NCI-H446 (cell line): Measurements from ENCODE around the gene RPS15.
A peak's percentile ranks its signal among the peaks of the same experiment; 100 is the strongest.
"Not testable (repeated sequence)": the region's sequence is repeated elsewhere in the genome, so short reads cannot be mapped to it uniquely, and the experiment has no call there.

Experiments
- DNase-seq, 2 experiments: peaks; one replicate each; lab custom pipeline; 2025; lab: John Stamatoyannopoulos, UW

RPS15 gene

DNA sequence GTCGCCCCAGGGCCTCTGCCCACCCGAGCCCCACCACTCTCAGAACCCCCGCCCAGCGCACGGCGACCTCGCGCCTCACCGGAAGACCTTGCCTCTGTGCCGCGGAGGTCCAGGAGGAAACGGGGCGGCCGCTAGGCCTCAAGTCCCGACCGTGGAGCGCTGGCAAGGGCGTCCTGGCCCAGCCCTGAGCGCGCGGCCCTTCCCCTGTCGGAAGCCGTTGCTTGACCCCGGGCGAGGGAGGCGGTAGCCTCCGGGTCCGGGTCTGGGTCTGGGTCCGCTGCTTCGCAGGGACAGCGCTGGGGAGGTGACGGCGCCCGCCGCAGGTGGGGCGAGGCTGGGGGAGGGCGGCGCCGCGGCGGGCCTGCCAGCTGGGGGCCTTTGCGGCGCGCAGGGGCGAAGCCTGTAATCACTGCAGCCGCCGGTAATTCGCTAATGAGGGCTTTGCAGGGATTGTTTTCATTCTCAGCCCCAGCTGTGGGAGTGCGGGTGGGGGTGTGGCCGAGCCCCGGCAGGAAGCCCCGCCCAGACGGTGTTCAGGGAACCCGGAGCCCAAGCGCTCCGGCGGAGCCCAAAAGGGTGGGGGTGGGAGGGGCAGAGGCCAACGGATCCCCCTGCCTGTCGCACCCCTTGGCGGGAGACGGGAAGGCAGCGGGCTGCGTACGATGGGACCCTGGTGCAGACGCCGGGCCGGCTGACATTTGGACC, 32.3 kb downstream of the RPS15 start:
- no peak for DNase-seq

DNA sequence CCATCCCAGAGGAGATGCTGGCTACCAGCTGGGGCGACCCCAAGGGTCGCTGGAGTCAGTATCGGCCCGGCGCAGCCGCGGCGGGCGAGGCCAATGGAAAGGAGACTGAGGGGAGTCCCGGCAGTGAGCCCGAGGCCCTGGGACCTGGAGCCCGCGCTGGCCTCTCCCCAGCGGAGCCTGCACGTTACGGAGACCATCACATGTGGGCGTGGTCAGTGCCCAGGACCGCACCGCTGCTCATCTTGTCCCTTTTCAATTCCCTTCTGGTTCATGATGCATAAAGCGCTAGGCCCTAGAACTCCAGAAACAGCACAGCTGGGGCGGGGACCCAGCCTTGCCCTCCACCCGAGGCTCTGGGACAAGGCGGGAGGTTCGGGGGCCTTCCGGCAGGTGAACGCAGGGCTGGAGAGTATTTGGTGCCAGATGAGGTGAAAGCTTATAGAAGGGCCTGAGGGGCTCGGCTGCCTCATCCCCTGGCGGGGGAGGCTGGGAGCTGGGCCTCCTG, 32.9 kb downstream of the RPS15 start:
- DNase-seq, result no peak

DNA sequence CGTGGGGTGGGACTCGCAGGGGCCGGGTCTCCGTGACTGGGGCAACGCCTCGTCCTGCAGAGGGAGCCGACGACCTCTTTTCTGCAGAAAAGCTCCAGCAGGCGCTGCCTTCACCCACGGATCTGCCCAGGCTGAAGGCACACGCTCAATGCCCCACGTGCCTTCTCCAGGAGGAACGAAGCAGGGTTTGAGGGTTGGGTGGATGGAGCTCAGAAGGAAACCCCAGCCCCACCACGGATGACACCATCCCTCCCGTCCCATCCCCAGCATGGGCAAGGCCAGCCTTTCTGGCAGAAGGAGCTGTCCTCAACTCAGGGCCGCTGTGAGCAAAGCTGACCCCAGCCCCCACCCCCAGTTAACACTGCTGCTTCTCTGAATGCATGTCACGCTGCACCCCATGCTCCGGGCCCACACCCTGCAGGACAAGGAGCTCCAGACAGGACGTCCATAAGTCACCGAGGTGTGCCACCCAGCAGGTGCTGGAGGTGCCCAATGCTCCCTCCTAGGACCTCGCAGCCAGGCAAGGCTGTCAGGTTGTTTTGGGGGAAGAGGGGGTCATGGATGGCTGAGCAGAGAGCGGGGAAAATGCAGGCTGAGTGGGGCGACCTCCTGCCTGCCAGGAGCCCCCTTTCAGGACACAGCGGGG, 33.4 kb downstream of the RPS15 start:
- DNase-seq, result no peak

DNA sequence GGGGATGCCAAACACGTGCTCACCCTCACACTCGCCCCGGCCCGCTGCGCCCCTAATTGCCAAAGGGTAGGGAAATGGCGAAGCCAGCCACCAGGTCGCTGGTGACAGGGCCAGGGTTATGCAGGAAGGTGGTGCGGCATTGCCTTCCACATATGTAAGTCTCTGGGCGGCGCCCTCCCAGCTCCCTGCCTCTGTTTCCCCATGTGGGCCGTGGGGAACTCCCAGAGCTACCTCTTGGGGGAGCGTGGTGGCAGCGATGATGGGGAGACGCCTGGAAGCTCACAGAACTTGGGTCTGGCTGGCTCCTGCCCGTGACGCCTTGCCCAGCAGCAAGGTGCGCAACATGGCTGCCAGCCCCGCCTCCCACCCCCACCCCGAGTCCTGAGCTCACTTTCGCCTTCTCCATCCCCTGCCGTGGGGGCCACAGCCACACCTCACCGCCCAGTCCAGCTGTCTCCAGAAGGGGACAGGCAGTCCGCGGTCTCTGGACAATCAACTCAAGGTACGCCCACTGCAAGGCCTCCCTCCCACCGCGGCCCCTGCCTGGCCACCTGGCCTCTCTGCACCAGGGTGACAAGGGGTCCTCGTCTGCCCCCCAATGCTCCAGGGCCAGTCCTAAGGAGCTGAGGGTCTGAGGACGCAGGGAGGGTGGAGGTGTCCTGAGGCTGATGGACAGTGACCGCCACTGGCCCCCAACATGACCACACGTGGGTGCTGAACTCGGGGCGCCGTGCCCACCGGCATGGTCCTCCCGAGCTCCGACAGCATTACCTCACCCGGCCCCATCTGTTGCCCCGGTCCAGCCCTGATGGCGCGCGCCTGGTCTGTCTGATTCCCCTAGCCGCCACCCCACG, 34.3 kb downstream of the RPS15 start:
- no peak for DNase-seq

DNA sequence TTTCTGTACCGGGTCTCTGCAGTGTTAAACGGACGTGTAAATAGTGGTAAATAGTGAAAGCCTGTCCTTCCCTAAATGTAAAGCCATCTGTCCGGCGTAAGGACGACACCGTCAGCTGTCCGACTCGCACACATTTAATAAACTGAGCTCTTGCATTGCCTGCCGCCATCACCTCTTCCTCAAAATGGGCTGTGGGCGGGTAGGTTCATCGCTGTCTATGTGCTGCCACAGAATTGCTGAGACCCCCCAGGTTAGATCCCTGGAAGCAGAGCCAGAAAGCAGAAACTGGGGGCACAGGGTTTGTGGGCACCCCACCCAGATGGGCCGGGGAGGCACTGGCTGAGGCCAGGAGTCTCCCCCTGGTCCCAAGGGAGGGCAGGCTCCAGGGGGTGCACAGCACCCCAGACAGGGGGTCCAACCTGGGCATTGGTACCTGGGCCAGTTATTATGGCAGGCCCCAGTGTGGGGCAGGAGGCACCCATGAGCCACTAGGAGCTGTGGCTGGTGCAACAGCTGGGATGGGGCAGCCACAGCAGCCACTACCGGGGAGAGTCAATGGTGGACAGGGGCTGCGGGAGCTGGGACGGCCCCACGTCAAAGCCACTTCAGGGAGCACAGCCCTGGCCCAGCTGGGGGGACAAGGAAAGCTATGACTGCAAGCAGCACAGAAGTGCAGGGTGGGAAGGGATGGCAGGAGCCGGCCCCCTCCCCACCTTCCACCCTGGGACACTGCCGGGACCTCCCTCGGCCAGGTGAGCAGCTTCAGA, 35.1 kb downstream of the RPS15 start:
- no peak for DNase-seq

DNA sequence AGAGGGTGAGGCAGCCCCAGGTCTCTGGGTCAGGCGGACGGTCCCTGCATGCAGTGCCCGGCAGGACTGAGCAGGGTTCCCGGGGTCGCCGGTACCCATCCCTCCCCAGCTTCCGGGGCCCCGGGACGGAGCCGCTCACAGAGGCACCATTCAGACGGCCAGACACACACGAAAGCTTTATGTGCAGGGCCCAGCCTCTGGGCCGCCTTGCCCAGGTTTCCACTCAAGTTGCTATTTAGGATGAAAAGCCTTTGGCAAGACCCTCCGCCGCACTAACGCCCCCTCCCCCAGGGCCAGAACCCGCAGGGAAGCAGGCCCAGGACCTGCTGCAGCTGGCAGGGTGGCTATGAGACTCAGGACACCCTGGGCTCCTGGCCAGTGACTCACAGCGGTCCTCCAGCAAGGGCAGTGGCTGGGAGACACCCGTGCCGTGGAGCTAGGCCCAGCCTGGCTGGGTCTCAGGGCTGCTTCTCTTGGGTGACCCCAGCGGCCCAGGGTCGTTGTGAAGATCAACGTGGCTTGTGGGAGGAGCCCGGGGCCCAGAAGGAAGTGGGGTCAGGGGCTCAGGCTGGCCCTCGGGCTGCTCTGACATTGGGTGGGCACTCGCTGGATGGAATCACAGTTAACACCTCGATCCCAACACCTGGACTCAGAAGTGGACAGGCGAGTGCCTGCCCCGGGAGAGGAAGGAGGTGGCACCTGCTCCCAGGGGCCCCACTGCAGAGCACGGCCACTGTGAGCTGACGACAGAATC, 36.0 kb downstream of the RPS15 start:
- DNase-seq, result no peak

DNA sequence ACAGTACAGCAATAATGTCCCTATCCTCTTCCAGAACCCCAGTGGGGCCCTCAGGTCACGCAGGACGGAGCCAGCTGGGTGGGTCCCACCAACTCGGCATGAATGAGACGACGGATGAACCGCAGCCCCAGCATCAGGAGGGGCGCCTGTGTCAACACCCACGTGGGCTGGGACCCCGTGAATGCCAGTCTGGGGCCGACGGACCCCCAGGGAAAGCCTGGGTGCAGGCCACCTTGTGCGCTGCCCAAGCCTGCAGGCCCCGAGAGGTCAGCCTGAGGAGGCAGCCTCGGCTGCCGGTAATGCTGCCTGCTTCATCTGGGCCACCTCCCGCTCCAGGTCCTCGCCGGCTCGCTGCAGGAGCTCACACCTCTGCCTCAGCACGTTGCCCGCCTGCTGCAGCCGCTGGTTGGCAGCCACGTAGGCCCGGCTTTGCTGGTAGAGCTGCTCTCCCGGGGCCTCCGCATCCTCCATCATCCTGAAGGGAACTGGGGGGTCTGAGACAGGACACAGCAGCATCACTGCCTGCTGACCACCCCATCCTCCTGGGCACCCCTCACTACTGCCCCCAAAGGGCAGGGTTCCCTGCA, 36.7 kb downstream of the RPS15 start:
- DNase-seq, result no peak

DNA sequence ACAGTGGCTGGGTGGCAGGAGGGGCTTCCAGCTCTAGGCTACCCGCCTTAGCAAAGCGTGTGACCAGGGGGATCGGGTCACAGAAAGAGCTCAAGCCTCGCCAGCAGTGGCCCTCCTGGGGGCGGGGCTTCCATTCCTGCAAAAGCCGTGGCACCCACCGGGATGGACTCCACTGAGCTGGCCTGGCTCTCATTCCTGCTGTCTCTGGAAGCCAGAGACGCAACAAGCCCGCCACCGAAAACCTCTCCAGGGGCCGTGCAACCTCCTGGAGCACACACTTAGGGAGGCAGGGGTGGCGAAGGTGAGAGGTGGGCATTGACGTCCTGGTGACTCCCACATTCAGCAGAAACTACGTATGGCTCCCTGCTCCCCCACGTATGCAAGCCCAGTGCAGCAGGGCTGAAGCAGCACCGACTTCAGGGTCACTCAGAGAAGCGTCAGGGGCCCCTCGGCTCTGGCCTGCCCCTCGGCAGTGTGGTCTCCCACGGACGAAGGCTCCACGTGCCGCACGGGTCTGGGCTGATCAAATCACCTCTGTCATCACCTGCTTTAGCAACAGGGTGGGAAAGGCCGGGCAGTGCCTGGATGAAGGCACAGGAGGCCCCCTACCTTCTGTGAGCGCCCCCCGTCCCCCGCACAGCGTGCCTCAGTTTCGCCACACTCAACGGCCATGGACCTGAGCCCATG, 37.7 kb downstream of the RPS15 start:
- DNase-seq, result no peak

DNA sequence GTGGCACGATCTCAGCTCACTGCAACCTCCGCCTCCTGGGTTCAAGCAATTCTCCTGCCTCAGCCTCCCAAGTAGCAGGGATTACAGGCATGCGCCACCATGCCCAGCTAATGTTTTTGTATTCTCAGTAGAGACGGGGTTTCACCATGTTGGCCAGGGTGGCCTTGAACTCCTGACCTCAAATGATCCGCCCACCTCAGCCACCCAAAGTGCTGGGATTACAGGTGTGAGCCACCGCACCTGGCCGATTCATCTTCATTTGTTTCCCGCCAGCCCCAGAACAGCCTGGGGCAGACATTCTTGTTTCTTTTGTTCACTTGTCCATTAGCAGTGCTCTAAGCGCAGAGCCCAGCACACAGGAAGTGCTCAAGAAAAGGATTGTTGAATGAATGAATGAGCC, 38.9 kb downstream of the RPS15 start:
- DNase-seq, result not testable (repeated sequence)

DNA sequence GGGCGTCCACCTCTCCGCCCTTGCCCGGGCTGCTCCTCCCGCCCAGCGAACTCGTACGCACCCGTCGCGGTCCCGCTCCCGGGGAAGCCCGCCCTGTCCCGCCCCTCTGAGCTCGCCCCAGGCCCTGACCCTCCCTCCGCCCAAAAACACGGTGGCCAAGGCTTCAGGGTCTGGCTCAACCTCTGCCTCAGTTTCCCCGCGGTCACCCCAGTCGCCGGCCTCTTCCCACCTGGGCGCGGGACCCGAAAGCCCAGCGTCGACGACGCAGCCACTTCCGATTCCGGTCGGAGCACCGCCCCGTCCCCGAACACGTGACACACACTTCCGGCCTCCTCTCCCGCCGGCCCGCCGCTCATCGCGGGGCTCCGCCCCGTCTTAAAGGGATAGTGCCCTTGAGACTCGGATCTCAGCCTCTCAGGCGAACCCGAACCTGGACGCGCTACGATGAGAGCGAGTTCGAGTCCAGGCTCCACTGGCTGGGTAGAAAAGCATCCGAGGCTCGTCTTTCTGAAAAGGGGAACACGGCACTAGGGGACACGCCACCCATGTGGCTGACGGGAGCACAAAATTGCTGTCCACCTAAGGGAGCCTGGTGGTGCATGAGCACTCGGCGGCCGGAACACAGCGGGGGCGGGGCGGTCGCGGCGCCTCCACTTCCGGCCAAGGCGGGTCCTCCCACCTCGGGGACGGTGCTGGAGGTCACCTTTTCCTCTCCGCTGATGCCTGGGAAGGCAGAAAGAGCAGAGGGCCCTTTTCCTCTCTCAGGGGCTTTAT, 40.9 kb downstream of the RPS15 start, which contains the start of gene C19orf25:
TSS of gene C19orf25 (minus strand) at position 282 of the 774 bp plus-strand sequence. CDS start 312 bp downstream, outside the sequence.
- peak; percentile 90 to 97 for DNase-seq

DNA sequence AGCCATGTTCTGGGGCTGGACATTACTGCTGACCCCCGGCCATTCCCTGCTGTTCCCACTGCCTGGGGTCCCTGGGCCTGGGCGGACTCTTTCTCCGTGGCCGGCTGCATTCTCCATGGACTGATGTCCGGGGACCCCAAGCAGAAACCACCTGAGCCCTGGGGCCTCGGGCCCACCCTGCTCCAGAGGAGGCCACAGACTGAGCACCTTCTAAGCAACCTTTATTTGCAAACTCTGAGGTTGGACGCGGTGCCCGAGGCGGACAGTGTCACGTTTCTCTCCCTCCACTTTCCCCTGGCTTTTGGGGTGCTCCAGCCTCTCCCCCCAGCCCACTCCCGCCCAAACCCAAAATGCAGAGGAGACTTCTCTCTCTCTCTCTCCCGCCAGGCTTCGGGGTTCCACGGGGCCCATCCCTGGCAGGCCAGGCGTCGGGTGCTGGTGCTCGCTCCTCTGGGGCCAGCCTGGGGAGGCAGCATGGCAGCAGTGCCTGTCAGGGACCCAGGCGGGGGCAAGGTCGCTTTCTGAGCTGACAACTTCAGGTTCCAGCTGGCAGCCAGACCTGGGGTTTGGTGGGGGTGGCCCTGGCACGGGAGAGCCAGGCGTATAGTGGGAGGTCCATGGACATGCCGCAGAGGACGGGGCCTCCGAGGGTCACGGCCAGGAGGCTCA, 43.2 kb downstream of the RPS15 start:
- DNase-seq, result no peak

DNA sequence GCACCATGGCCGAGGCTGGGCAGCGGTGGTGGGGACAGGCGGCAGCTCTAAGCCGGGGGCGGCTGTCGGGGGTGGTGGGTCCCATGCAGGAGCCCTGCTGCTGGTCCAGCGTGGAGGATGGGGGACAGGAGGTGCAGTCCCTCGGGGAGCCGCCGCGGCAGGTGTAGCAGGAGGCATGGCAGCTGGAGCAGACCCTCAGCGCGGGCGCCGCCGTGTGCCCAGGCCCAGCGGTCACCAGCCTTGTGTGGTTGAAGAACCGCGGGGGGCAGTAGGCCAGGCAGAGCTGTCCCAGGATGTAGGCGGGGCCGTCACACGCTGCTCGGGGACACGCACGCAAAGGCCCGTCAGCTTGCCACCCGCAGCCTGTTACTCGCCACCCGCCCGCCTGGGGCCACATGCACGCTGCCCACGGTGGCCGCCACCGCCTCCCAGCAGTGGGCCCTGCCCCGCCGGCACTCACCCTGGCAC, 43.7 kb downstream of the RPS15 start:
- no peak for DNase-seq

DNA sequence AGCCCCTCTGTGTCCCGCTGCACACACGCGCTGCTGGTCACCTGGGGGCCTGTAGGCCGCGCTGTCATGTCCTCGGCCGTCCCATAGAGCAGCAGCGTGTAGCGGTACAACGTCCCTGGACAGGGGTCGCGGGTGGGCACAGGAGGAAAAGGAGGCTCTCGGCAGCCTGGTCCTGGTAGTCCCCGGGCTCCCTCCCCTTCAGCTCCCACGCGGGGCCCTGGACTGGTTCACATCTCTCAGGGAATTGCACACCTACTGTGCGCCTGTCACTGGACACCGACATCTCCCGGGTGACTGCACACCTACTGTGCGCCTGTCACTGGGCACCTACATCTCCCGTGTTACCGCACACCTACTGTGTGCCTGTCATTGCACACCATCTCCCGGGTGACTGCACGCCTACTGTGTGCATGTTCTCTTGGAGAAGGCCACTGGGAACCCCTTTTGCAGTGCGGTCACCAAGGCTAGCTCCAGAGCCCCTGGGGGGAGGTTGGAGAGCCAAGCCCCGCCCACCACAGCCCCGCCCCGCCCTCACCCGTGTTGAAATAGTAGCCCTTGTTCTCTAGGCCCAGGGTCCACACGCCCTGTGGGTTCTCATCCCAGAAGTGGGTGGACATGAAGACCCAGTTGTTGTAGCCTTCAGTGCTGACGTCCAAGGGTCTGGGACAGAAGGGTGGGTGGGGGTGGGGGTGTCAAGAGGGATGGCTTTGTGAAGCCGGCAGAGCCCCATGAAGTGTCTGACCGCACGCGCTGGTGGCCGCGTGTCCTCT, 44.4 kb downstream of the RPS15 start:
- DNase-seq, result no peak

DNA sequence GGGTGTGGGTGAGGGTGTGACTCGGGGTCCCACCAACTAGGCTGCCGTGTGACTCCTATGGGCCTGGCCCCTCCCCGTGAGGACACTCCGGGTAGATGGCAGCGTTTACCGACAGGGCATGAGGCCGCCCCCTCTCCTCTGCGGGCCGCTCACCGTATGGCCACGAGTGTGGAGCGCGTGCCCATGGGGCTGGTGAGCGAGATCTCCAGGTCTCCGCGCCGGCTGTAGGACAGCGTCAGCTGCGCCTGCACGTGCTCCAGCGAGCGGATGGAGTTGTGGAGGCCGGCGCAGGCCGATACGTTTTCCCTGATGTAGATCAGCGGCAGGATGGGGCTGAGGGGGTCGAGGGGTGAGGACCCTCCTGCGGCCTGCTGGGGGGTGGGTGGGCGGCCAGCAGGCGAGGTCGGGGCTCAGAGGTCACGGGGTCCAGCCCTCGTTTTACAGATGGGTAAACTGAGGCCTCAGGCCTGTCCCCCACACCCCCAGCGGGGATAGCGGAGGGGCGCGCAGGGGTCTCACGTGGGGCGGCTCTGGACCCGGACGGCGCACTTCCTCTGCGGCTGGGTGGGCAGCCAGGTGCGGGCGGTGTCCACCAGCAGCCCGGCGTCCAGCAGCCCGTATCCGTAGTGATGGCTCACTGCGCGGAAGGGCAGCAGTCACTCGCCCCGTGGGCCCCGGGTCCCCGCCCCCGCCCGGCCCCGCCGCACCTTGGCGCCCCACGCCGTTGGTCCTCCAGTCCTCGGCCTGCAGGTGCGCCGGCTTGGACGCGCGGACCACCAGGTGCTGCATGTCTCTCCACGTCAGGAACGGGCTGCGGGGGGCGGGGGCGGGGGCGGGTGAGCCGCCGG, 45.2 kb downstream of the RPS15 start:
- no peak for DNase-seq

DNA sequence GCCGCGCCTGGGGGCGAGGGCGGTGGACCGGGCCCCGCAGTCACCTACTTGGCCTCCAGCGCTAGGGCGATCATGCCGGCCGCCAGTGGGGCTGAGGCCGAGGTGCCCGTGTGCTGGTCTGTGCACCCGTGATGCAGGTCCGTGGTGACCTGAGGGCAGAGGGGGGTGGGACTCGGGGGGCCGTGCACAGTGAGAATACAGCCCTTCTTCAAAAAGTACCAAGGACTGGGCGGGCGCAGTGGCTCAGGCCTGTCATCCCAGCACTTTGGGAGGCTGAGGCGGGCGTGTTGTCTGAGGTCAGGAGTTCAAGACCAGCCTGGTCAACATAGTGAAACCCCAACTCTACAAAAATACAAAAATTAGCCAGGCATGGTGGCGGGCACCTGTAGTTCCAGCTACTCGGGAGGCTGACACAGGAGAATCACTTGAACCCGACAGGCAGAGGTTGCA, 45.8 kb downstream of the RPS15 start:
- DNase-seq, result no peak

DNA sequence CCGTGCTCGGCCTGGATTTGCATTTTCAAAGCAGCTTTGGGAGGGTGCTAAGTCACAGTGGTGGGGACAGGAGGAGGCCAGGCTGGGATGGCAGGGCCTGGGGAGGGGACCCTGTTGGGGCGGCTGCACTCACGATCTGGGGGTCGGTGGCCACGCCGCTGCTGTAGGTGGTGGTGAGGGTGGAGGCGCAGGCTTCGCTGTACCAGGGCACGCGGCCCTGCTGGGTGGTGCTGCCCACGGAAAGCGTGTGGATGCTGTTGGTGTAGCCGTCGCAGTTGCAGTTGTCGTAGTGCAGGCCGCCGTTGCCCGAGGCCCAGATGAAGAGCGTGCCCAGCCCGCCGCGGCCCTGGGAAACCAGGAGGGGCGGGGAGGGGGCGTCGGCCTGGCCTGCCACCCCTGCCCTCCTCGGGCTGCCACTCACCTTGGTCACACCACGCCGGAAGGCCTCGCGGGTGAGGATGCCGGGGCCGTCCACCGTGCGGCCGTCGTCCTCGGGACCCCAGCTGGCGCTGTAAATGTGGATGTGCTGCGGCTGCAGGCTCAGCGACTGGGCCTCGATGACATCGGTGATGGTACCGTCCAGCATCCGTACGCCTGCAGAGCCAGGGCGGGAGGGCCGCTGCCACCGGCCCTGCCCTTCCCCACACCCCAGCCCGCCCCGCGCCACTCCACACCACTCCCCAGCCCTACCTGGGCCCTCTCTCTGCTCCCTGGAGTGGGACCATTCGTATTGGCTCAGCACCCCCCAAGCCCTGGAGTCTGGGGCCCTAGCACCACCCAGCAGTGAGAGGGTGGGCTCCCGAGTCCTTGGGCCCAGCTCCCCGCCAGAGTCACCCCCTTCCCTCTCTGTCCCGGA, 48.8 kb downstream of the RPS15 start:
- no peak for DNase-seq
